Measurements from ENCODE around the gene DEFB124. TPM values are rescaled to one million over a fixed set of nuclear protein-coding genes. Genes with fewer than 3 reads are reported as not detected.
A peak's percentile ranks its signal among the peaks of the same experiment; 100 is the strongest.

The DEFB124 gene
- polyA plus RNA-seq, 1 donor (not counting 4 experiments of a cell fraction or from before 2014, with no cell fraction given), result not detected

DNA sequence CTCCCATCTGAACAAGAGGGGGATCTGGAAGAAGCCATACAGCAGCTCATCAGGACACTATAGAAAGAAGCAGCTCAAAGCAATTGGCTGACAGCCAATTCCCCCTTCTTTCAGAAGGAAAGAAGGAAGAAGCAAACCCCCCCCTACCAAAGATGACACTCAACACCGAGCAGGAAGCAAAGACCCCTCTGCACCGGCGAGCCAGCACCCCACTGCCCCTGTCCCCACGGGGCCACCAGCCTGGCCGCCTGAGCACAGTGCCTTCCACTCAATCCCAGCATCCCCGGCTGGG lies 1.3 kb upstream of the DEFB124 start:
- dilution Hi-C loops (cut with MboI; ENCODE audit: extremely low pct_ligation_motif_present, low sequenced_read_pairs), result no loop called here
- Histone ChIP-seq H3K9me1 (ENCODE audit: control insufficient read depth, extremely low read depth, insufficient read depth, low read length) (no peaks in the 10 kb centered on the region), H4K20me1 (ENCODE audit: control insufficient read depth, extremely low read depth, insufficient read depth, low read length) (no peaks in the 10 kb centered on the region), H3K27me3 (ENCODE audit: control insufficient read depth, extremely low read depth, insufficient read depth, low read length) (peaks cover 19% of the 10 kb centered on the region), H2AFZ (ENCODE audit: control insufficient read depth, low read length) (no peak overlapping the region), H3K9ac (ENCODE audit: control insufficient read depth, extremely low read depth, insufficient read depth, low read length) (no peak overlapping the region), H3K9me3 (ENCODE audit: control insufficient read depth, low read depth, low read length) (no peaks in the 10 kb centered on the region), H3K27ac (ENCODE audit: control insufficient read depth, insufficient read depth, low read length) (no peak overlapping the region), H3K79me2 (ENCODE audit: control insufficient read depth, insufficient read depth, low read length) (no peaks in the 10 kb centered on the region), H3K36me3 (ENCODE audit: control insufficient read depth in 2 of 2, extremely low read depth in 1 of 2, insufficient read depth in 2 of 2, low read length in 2 of 2) (no peaks in the 10 kb centered on the region), H3K4me3 (ENCODE audit: control insufficient read depth in 2 of 3, extremely low read depth in 1 of 3, insufficient read depth in 2 of 3, low read depth in 1 of 3, low read length in 3 of 3) (no peak overlapping the region), H3K4me1 (ENCODE audit: control insufficient read depth, extremely low read depth, insufficient read depth, low read length) (no peaks in the 10 kb centered on the region), H3K4me2 (ENCODE audit: control insufficient read depth, extremely low read depth, insufficient read depth, low read depth, low read length) (no peak overlapping the region)
- TF ChIP-seq EZH2 (IDR thresholded peaks at IDR 0.05; ENCODE audit: low read length), result no peak
- TF ChIP-seq, protein P1, sequence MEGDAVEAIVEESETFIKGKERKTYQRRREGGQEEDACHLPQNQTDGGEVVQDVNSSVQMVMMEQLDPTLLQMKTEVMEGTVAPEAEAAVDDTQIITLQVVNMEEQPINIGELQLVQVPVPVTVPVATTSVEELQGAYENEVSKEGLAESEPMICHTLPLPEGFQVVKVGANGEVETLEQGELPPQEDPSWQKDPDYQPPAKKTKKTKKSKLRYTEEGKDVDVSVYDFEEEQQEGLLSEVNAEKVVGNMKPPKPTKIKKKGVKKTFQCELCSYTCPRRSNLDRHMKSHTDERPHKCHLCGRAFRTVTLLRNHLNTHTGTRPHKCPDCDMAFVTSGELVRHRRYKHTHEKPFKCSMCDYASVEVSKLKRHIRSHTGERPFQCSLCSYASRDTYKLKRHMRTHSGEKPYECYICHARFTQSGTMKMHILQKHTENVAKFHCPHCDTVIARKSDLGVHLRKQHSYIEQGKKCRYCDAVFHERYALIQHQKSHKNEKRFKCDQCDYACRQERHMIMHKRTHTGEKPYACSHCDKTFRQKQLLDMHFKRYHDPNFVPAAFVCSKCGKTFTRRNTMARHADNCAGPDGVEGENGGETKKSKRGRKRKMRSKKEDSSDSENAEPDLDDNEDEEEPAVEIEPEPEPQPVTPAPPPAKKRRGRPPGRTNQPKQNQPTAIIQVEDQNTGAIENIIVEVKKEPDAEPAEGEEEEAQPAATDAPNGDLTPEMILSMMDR (optimal IDR thresholded peaks at IDR 0.05 in 1 of 3, IDR thresholded peaks at IDR 0.05 in 1 of 3, conservative IDR thresholded peaks at IDR 0.05 in 1 of 3; ENCODE audit: extremely low read depth in 1 of 3, insufficient read depth in 2 of 3, low read length in 3 of 3), result no peak
- DNase-seq (ENCODE audit: low read depth, low spot score), result no peak
- no peak for FAIRE-seq

DNA sequence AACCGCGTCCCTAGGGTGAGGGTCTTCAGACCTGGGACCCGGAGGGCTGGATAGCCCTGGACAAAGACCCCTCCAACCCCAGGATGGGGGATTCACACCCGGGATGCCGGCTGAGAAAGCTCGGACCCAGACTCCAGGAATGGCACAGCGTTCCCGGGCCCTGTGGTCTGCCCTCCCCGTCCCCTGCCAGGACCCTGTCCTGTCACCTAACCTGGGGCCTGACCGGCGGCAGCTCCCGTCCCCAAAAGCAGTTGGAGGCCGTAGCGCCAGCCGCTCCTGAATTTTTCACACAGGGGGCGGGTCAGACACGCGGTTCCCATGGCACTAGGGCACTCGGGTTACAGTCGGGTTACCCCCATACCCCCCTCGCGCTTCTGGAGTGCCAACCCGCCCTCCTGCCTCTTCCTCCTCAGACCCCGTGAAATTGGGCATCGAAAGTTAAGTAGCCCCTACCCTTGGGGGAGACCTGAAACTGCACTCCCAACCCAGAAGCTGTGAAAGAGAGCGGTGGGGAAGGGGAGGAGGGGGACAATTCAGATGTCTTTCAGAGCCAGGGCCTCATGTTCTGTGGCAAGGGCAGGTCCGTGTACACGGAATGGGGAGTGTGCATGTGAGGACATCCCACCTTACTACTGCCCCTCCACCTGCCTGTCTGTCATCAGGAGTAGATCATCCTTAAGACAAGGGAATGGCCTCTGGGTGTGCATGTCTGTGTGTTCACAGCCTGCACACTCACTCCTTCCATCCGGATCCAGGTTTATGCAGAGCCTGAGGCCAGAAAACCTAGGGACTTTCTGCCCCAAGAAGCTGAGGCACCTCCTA lies 756 bp upstream of the DEFB124 start:
- no peak overlapping the region for H3K27ac ChIP-seq (ENCODE audit: control insufficient read depth, insufficient read depth, low read length)
- FAIRE-seq, result no peak
- H3K4me3 ChIP-seq (ENCODE audit: control insufficient read depth in 2 of 3, extremely low read depth in 1 of 3, insufficient read depth in 2 of 3, low read depth in 1 of 3, low read length in 3 of 3), result no peak overlapping the region

More for the DNA sequence above, 756 bp upstream of the DEFB124 start:
- Histone ChIP-seq H3K79me2 (ENCODE audit: control insufficient read depth, insufficient read depth, low read length) (no peaks in the 10 kb centered on the region), H3K4me1 (ENCODE audit: control insufficient read depth, extremely low read depth, insufficient read depth, low read length) (no peaks in the 10 kb centered on the region), H3K9ac (ENCODE audit: control insufficient read depth, extremely low read depth, insufficient read depth, low read length) (no peak overlapping the region), H3K27me3 (ENCODE audit: control insufficient read depth, extremely low read depth, insufficient read depth, low read length) (peaks cover 19% of the 10 kb centered on the region), H3K9me1 (ENCODE audit: control insufficient read depth, extremely low read depth, insufficient read depth, low read length) (no peaks in the 10 kb centered on the region), H3K36me3 (ENCODE audit: control insufficient read depth in 2 of 2, extremely low read depth in 1 of 2, insufficient read depth in 2 of 2, low read length in 2 of 2) (no peaks in the 10 kb centered on the region), H3K4me2 (ENCODE audit: control insufficient read depth, extremely low read depth, insufficient read depth, low read depth, low read length) (no peak overlapping the region), H3K9me3 (ENCODE audit: control insufficient read depth, low read depth, low read length) (no peaks in the 10 kb centered on the region), H2AFZ (ENCODE audit: control insufficient read depth, low read length) (no peak overlapping the region), H4K20me1 (ENCODE audit: control insufficient read depth, extremely low read depth, insufficient read depth, low read length) (no peaks in the 10 kb centered on the region)
- dilution Hi-C loops (cut with MboI; ENCODE audit: extremely low pct_ligation_motif_present, low sequenced_read_pairs), result no loop called here
- TF ChIP-seq, protein P1 (optimal IDR thresholded peaks at IDR 0.05 in 1 of 3, IDR thresholded peaks at IDR 0.05 in 1 of 3, conservative IDR thresholded peaks at IDR 0.05 in 1 of 3; ENCODE audit: extremely low read depth in 1 of 3, insufficient read depth in 2 of 3, low read length in 3 of 3), result no peak
- peak; percentile 79 for TF ChIP-seq EZH2 (IDR thresholded peaks at IDR 0.05; ENCODE audit: low read length)
- no peak for DNase-seq (ENCODE audit: low read depth, low spot score)
